HepG2 (cell line): ENCODE measurements around the gene SMIM36. TPM values are rescaled to one million over a fixed set of nuclear protein-coding genes. Genes with fewer than 3 reads are reported as not detected.
A peak's percentile ranks its signal among the peaks of the same experiment; 100 is the strongest.

Experiments
- AGO1 ChIP-seq: fragments of 200-400 bp; formaldehyde crosslinking; IDR thresholded peaks from 2 replicates; pipeline ENCODE4 v1.6.1; 2017; ENCODE audit warnings: mild to moderate bottlenecking, low read depth, low read length, moderate library complexity; ENCODE audit not compliant: poor library complexity, severe bottlenecking
- BCL3 ChIP-seq: sonication (generic); formaldehyde crosslinking; IDR thresholded peaks from 2 replicates; pipeline ENCODE4 v1.5.1; 2020; ENCODE audit warnings: mild to moderate bottlenecking, missing genetic modification reagents, moderate library complexity
- BCL6 ChIP-seq: IDR thresholded peaks from 2 replicates; pipeline ENCODE4 v1.6.1; 2016; ENCODE audit warnings: missing genetic modification reagents, missing compliant biosample characterization
- DNMT3B ChIP-seq: conservative IDR thresholded peaks from 2 replicates; pipeline ENCODE4 v1.6.1; 2016; ENCODE audit warnings: missing biosample characterization, control low read depth
- DR1 ChIP-seq: sonication (generic); formaldehyde crosslinking; IDR thresholded peaks from 2 replicates; pipeline ENCODE4 v1.8.0; 2021; ENCODE audit warnings: mild to moderate bottlenecking, missing genetic modification reagents, inconsistent platforms
- GATA4 ChIP-seq: sonication (generic); IDR thresholded peaks from 2 replicates; pipeline ENCODE4 v1.6.1; 2016; ENCODE audit warnings: antibody characterized with exemption, low read depth, borderline replicate concordance
- HNRNPUL1 ChIP-seq: fragments of 200-400 bp; formaldehyde crosslinking; IDR thresholded peaks from 2 replicates; pipeline ENCODE4 v1.6.1; 2017; ENCODE audit warnings: low read depth, mild to moderate bottlenecking, low read length, moderate library complexity
- HOXD1 ChIP-seq: sonication (generic); formaldehyde crosslinking; IDR thresholded peaks from 2 replicates; pipeline ENCODE4 v1.5.0; 2020; ENCODE audit warnings: missing genetic modification reagents
- KAT8 ChIP-seq: IDR thresholded peaks from 2 replicates; pipeline ENCODE4 v1.6.1; 2016; ENCODE audit warnings: missing genetic modification reagents, missing compliant biosample characterization
- MEIS1 ChIP-seq: sonication (generic); formaldehyde crosslinking; IDR thresholded peaks from 2 replicates; pipeline ENCODE4 v1.9.0; 2021; ENCODE audit warnings: mild to moderate bottlenecking, missing genetic modification reagents, moderate library complexity, borderline replicate concordance
- MIER3 ChIP-seq: IDR thresholded peaks from 2 replicates; pipeline ENCODE4 v1.6.1; 2016; ENCODE audit warnings: missing compliant biosample characterization, borderline replicate concordance
- NR2F2 ChIP-seq: IDR thresholded peaks from 2 replicates; pipeline ENCODE4 v1.6.1; 2012; ENCODE audit warnings: low read depth, inconsistent platforms, borderline replicate concordance
- RNF2 ChIP-seq: fragments of 450-650 bp; conservative IDR thresholded peaks from 2 replicates; pipeline ENCODE4 v1.6.1; 2016; ENCODE audit warnings: low read depth
- SAP130 ChIP-seq: IDR thresholded peaks from 2 replicates; pipeline ENCODE4 v1.6.1; 2016; ENCODE audit warnings: low read depth
- THAP7 ChIP-seq: sonication (generic); formaldehyde crosslinking; IDR thresholded peaks from 2 replicates; pipeline ENCODE4 v1.8.1; 2023; ENCODE audit warnings: mild to moderate bottlenecking, missing genetic modification reagents
- THRA ChIP-seq: sonication (generic); formaldehyde crosslinking; IDR thresholded peaks from 2 replicates; pipeline ENCODE4 v1.4.0; 2020; ENCODE audit warnings: missing genetic modification reagents, borderline replicate concordance
- TOE1 ChIP-seq: sonication (generic); formaldehyde crosslinking; IDR thresholded peaks from 2 replicates; pipeline ENCODE4 v1.4.0; 2020; ENCODE audit warnings: mild to moderate bottlenecking, missing genetic modification reagents
- ZBTB49 ChIP-seq: sonication (generic); formaldehyde crosslinking; IDR thresholded peaks from 2 replicates; pipeline ENCODE4 v1.4.0; 2020; ENCODE audit warnings: missing genetic modification reagents, borderline replicate concordance
- ZNF263 ChIP-seq: sonication (generic); formaldehyde crosslinking; IDR thresholded peaks from 2 replicates; pipeline ENCODE4 v1.4.0; 2020; ENCODE audit warnings: missing genetic modification reagents
- ZNF75D ChIP-seq: sonication (generic); formaldehyde crosslinking; IDR thresholded peaks from 2 replicates; pipeline ENCODE4 v1.8.1; 2023; ENCODE audit warnings: missing genetic modification reagents, mild to moderate bottlenecking, borderline replicate concordance
- polyA plus RNA-seq, 8 experiments: library from polyadenylated mRNA; depleted of rRNA in 3 of 8; stranded (reverse) in 7 of 8; unstranded in 1 of 8; fragments of >200 nt; fragmentation: Illumina TruSeq in 4 of 8; extraction: Trizol in 4 of 8; gene quantifications; 2 replicates each; pipeline versions ENCODE4 v1.2.1 to v1.2.3, GENCODE V29; 2011 to 2016; ENCODE audit warnings: low read depth in 4 of 8, missing spikeins in 1 of 8, mixed read lengths in 1 of 8; ENCODE audit not compliant: insufficient read depth in 1 of 8
- total RNA-seq, 5 experiments: library from RNA; depleted of rRNA; stranded (reverse); fragments of >200 nt; fragmentation: Illumina TruSeq; extraction: Trizol; gene quantifications; 2 replicates each; pipeline ENCODE4 v1.2.3, GENCODE V29; 2016; ENCODE audit warnings: low read depth in 1 of 5
- TF ChIP-seq, protein P1 (sequence below): IDR thresholded peaks from 2 replicates; pipeline ENCODE4 v1.6.1; 2012; ENCODE audit warnings: low read depth, low read length, improper control_type of control experiment
- TF ChIP-seq, protein P2 (sequence below): sonication (generic); formaldehyde crosslinking; IDR thresholded peaks from 2 replicates; pipeline ENCODE4 v1.4.0; 2020; ENCODE audit warnings: missing genetic modification reagents, low read depth, mild to moderate bottlenecking, borderline replicate concordance

Gene SMIM36
- total and polyA plus RNA-seq, 2 of the 13 experiments (the other 11 are each of a cell fraction or from before 2014, with no cell fraction given) = not detected

DNA sequence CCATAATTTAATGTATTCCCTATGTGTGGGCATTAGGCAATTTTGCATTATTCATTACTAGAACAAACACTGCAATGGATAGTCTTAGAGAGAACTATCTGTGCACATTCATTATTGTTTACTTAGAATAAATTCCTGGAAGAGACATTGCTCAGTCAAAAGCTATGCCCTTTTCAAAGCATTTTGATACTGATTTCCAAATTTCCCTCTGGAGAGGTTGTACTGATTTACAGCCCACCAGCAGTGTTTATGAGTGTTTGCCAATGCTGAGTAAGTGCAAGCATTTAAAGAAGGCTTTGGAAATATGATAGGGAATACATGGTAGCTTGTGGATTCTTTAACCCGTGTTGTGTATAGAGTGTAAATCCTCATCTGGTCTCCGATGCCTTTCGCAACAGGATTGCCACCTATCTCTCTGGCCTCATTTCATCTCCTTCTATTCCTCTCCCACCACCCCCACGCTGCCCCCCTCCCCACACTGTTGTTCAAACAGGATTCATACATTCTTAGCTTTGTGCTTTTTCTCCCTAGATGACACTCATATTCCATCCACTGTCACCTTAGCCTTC, 56.3 kb downstream of the SMIM36 start (continued):
- TF ChIP-seq, protein P1, sequence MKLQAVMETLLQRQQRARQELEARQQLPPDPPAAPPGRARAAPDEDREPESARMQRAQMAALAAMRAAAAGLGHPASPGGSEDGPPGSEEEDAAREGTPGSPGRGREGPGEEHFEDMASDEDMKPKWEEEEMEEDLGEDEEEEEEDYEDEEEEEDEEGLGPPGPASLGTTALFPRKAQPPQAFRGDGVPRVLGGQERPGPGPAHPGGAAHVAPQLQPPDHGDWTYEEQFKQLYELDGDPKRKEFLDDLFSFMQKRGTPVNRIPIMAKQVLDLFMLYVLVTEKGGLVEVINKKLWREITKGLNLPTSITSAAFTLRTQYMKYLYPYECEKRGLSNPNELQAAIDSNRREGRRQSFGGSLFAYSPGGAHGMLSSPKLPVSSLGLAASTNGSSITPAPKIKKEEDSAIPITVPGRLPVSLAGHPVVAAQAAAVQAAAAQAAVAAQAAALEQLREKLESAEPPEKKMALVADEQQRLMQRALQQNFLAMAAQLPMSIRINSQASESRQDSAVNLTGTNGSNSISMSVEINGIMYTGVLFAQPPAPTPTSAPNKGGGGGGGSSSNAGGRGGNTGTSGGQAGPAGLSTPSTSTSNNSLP = peak; percentile 93
- TF ChIP-seq GATA4 (0 out of 2 replicates have a peak, but pooled peaks have one; percentile 43), MEIS1 (no peak), TOE1 (CRISPR knock-in tag) (no peak), MIER3 (CRISPR knock-in tag) (peak; percentile 57; the same call in 1 of the 2 replicates), DR1 (CRISPR knock-in tag) (no peak), THAP7 (CRISPR knock-in tag) (no peak), AGO1 (no peak), KAT8 (peak; percentile 53; the same call in 1 of the 2 replicates), ZBTB49 (CRISPR knock-in tag) (no peak), DNMT3B (CRISPR knock-in tag) (no peak), ZNF75D (no peak), BCL3 (CRISPR knock-in tag) (no peak), SAP130 (CRISPR knock-in tag) (peak; percentile 71), BCL6 (CRISPR knock-in tag) (peak; percentile 96), HNRNPUL1 (no peak), HOXD1 (CRISPR knock-in tag) (no peak), RNF2 (no peak), ZNF263 (CRISPR knock-in tag) (no peak), THRA (CRISPR knock-in tag) (0 out of 2 replicates have a peak, but pooled peaks have one; percentile 13), NR2F2 (no peak)
- TF ChIP-seq, protein P2, sequence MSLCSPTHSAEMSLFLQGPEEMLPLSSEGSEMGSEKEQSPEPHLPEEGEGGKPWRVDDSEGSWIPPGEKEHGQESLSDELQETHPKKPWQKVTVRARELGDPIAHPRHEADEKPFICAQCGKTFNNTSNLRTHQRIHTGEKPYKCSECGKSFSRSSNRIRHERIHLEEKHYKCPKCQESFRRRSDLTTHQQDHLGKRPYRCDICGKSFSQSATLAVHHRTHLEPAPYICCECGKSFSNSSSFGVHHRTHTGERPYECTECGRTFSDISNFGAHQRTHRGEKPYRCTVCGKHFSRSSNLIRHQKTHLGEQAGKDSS (CRISPR knock-in tag) = no peak
